ENCODE data around the gene CACNA2D1.

The CACNA2D1 gene

DNA sequence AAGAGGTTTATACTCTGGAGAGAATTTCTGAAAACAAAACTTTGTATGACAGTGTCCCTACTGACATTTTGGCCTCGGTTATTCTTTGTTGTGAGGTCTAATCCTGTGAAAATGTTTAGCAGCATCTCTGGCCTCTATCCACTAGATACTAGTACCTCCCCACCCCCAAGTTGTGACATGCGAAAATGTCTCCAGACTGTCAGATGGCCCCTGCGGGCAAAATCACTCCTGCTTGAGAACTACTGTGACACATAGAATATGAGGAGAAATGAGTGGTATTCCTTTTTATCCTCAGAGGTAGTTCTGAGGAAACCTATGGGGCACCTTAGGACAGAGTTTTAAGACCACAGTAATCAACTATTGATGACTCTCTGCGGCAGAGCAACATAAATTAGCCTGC is 358.5 kb downstream of the CACNA2D1 start:
- FAIRE-seq: no peak

DNA sequence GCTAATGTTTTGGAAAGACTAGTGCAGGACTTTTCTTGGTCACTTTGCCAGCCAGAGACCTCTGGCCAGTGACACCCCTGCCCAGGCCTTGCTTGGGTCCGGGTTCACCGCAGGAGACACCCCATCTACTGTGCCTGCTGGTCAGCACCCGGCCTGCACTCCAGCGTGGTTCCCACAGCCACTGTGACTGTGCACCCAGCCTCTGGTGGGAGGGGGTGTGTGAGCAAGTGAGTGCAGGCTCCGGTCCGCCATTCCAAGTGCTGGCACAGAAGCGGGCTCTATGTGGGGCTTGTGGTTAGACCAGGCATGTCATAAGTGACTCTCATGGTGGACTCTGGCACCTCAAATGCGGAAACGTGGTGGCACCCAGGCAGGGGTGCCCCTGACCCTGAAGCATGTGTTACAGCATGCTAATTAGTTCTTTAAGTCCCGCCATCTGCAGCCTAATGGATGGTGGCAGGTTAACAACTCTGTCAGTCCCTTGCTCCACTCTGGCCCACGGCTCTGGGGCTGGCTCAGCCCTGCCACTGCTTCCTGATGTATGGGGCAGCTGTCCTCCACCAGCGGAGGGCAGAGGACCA is 361.8 kb downstream of the CACNA2D1 start:
- FAIRE-seq: no peak

DNA sequence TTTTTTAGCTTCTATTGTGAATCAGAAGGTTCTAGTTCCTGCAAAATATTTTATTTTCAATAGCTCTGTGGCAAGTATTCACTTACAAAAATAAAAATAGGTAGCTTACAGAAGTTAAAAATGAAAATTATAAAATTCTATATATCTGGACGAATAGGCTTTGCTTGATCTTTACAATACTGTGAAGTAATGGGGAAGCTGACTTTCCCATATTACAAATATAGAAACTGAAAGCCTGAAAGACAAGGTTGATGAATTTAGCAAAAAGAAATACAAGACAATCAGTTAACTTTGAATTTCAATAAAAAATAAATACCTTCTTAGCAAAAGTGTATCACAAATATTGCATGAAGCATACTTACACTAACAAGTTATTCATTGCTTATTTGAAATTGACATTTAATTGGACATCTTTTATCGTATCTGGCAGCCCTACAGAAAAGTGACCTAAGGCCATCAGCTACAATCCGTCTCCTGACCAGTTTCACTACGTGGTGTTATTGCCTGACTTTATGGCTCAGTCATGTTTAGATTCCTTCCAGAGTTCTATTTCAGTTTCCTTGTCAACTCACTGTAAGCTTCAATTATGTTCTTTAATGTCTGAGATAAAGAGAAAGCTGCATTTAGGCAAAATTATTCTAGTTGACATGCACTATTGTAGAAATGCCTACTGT is 363.2 kb downstream of the CACNA2D1 start:
- FAIRE-seq: no peak

DNA sequence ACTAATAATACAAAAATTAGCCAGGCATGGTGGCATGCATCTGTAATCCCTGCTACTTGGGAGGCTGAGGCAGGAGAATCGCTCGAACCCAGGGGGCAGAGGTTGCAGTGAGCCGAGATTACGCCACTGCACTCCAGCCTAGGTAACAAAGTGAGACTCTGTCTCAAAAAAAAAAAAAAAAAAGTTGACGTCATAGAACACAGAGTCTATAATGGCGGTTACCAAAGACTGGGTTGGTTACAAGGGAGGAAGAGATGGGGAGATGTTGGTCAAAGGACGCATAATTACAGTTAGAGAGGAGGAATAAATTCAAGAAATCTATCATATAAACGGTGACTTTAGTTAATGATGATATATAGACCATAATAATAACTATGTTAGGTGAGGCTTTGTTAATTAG is 364.1 kb downstream of the CACNA2D1 start:
- no peak for FAIRE-seq

DNA sequence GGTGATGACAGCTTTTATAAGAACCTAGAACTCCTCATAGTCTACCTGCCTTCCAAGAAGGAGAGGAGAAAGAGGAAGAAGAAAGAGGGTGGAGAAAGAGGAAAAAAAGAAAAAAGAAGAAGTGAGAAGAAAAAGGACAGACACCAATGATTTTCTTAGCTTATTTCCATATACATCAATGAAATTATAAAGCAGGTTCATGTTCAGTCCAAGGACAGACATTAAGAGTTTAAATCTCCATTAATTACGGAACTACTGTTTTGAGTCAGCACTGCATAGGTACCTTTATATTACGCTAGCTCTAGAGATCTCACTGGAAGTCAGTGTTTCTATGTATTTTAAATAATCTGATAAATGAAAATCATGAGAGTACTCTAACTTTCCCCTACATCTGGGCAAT is 364.8 kb downstream of the CACNA2D1 start:
- no peak for FAIRE-seq

DNA sequence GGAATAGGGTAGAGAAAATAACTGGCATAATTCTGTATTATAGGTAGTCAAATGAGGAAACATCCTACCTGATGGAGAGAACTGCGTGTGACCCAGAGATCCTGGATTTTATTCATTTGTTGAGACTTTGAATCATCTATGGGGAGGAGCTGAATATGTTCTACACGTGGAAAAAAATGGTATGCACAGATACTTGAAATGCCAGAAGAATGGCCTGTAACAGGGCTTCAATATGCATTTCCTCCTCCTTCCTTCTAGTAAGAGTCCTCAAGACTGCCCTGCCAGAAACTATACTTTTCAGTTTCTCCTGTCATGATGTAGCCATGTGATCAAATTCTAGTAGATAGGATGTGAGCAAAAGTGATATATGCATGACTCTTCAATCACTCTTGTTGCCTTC is 372.1 kb downstream of the CACNA2D1 start:
- FAIRE-seq: no peak

DNA sequence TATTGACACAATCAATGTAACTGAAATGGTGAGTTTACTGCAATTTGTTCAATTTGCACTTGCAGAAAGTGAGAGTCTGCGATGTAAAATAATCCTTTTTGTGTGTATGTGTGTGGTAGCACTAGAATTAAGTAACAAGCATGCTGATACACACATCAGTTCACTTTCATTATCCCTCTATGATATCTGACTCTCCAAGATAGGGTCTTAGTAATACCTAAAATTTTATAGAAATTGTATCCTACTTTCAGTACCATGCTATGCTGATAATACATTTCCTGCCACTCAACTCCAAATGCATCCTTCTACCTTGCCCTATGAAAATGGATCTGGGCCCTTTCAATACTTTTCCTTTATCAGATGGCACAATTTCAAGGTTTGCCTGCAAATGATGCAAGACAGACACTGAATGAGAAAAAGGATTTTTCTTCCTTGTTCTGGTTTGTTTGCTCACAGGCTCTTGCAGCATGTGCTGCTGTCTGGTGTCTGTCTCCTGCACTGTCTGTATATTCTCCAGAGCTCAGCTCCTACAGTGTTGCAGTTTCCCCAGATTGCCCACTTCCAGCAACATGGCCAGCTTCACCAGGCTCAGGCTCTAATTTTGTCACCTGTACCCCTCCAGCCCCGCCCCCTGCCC is 375.8 kb downstream of the CACNA2D1 start:
- no peak for FAIRE-seq

DNA sequence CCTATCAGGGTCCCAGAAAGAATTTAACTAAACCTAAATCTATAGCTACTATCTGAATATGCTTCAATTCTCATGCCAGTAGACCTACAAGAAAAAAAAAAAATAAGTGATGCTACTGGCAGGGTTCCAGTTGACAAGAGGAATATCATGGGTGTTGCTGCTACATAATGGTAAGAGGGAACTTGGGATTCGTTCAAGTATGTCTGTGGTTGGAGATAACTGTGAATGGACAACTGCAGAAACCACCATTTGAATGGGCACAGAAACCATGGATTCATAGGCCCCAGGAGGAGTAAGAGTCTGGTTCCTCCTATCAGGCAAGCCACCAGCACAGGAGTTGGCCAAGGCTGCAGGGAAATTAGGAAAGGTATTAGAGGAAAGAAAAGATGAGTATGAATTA is 386.1 kb downstream of the CACNA2D1 start:
- no peak for FAIRE-seq

DNA sequence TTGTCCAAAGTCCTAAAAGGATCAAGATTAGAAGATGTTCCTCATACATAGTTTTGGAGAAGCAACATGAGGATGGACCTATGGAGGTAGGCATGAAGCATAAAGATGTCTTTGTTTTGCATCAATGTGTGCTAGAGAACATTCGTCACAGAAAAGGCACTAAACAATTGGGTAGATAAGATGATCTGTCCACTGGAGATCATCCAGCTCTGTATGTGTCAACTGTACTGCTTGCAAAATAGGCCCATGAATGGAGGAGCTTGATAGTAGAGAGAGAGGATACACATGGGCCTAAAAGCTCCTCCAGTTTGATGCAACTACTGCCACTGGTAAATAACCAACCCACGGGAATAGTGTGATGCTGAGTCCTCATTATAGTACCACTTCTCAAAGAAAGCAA is 387.3 kb downstream of the CACNA2D1 start:
- FAIRE-seq: no peak

DNA sequence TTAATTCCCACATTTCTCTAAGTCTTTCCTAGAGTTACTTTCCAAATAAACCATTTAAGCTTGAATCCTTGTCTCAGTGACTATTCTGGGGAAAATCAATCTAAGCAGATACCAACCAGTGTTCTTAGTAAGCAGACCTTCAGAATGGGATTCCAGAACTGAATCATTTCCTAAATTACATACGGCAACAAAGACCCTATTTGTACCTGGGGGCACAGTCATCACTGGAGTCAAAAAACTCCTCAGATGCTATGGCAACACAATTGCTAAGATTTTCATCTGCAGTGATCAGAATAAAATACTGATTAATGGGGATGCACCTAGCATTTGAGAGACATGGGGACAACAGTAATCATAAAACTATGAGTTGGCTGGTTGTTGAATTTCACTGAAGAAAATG is 389.0 kb downstream of the CACNA2D1 start:
- no peak for FAIRE-seq

DNA sequence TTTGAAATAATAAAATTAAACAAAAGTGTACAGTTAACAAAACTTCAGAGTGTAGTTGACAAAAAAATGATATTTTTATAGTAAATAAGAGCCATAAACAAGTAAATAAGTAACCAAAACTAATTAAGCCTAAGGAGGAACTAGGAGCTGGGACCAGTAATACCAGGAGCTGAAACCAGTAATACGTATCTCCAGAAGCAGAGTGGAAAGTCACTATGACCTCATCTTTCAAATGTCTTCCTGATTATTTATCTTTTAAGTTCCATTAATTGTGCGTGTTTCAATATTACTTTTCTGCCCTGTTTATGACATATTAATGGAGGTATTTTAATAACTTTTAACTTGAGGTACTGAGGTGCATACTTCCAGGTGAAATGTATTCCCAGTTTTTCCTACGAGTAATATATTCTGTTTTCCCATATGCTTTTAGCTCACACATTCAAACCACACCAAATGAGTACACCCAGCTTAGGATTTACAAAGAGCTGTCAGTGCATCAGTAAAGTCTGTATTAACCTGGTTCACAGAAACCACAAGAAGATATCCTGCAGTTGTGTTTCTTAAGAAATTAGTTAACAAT is 390.0 kb downstream of the CACNA2D1 start:
- FAIRE-seq: peak; percentile 66

DNA sequence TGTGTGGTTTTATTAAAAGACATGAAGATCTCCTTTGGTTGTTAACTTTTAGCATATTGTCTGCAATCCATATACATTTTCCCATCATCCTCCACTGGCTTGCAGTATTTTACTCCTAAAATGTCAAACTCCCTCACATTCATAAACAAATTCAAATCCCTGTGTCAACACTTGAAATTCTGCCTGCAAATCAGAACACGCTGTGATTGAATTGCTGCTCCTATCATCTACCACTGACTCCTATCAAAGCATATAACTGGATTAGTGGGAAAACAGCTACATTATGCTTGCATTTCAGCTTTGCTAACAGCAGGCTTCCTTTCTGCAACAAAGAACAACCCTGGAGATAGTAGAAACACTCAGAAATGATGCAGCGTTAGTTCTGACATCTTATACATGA is 392.0 kb downstream of the CACNA2D1 start:
- peak; percentile 100 for FAIRE-seq

DNA sequence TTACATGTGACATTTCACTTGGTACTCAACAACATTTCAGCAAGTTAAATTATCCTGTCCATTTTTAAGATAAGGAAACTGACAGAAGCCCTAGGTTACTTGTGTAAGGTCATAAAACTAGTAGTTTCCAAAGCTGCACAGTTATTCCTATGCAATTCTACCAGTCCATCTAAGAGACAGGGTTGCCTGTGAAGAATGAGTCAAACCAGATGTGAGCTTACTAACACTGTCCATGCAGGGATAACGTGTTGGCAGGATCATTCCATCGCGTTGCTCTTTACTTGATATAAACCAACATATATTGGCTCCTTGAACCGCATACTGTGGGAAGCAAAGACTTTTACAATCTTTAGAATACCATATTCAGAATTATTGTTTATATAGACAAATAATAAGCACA is 392.8 kb downstream of the CACNA2D1 start:
- FAIRE-seq: no peak

DNA sequence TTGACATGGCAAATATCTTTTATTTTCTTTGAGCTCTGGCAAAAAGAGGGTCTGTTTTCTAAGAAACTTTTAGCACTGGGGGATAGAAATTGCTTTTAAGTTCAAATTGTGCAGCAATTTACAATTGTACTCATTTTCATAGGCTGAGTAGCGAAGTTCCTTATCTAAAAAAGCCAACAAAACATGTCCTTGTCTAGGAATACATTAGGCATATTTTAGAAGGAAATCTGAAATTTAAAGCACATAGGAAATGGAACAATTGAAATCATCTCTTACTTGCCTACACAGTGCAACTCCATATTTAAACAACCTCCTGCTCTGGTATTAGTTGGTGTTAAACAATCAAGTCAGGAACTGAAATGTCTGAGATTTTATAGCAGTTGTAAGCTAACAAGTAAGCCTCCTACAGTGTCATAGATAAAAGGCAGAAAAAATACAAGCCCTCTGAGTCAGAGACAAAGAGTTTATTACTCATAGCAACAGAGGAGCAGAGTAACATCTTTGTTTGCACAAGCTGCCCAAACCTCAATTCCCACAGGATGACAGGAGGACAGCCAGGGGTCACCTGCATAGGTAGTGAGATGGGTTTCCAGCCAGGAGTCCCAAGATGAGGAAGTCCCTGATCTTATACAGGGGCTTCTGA is 393.6 kb downstream of the CACNA2D1 start:
- no peak for FAIRE-seq

DNA sequence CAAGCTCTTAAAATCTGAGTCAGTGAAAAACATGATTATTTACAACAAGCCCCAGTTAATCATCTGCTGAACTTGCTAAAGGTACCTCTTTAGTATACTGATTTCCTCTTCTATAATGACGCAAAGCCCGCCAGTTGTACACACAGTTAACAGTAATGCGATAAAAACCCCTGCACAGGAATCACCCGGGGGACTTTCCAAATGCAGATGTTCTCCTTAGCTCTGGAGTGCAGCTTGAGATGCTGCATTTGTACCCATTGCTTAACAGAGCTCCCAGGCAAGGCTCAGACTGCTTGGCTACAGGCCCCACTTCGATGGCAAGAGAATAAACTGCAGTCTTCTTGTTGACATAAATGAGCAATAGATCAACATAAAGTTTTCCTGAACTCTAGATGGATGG is 394.1 kb downstream of the CACNA2D1 start:
- no peak for FAIRE-seq

DNA sequence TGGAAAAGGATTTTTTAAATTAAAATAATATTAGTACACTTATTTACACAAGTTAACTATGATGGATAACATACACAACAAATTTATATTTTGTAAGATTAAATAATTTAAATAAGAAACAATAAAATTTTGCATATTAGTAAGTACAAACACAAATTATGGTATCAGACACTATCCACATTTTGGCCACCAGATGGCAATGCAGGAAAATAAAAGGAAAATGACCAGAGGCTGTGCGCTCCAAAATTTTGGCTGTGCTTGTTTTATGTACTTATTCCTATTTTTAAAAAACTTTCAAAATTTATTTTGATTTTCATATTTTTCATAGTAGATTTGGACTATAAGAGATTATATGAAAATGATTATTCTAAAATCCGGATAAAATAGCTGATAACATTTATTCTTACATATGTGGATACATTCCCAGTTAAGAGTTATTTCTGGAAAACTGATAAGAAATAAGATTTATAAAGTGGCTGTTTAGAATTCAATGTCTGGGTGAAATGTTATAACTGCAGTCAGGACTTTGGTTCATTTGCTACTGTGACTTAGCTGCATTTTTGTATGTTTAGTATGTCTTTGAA is 399.0 kb downstream of the CACNA2D1 start:
- FAIRE-seq: peak; percentile 99

DNA sequence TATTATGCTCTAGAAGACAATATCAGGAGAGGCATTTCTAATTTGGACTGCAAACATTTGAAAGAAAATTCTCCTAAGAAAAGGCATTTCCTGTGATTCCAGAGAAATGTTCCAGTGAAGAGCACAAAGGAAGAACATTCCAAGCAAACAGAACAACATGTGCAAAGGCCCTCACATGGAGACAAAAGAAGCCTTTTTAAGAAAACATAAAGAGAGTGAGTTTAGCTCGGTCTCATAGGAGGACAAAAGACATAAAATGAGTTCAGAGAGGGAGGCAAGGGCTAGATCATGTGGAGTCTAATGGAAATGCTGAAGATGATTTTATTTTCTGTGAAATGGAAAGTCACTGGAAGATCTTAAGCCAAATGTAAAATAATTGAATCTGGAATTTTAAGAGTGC is 404.0 kb downstream of the CACNA2D1 start:
- FAIRE-seq: no peak

DNA sequence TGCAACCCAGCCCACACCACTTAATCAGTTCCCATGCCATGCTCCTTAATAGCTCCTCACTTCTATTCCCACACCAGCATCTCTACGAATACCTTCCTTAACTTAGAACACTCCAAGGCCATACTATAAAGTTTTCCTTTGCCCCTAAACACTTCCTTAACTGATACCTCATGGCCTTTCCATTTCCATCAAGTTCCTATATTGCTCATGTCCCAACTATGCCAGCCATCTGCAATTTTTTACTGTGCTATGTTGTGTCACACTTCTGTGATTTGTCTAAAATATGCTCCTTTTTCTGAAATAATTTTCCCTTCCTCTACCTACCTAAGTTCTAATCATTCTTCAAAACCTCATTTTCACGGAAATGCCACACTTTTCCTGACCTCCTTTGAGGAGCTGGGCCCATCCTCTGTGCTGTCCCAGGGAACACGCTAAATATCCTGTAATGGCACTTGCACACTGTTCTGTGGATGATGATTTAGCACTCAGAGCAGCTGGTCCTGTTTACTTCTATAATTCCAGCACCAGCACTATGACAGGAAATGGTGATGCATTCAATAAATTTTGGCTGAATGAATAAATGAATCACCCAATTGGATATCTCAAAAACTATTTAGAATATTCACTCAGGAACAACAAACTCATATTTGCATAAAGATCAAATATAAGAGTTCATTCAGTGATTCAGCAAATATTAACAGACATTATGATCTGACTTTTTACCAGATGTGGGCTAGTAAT is 407.3 kb downstream of the CACNA2D1 start:
- FAIRE-seq: no peak

DNA sequence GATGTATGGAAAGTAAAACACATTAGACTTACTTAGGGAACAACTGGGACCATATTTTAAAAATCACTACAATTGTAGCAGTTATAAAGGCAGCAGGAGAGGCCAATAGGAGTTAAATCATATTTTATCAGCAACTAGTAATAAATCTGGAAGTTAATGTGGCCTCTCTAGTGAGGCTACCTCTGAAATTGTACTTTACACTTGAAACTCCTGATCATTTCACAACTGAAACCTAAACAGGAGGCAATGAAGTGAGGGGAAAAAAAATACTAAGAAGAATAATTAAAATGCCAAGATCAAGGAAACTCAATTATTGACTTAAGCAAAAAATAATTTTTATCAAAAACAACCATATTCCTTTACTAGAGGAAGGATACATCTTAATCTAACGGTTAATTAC is 408.1 kb downstream of the CACNA2D1 start:
- FAIRE-seq: peak; percentile 3

DNA sequence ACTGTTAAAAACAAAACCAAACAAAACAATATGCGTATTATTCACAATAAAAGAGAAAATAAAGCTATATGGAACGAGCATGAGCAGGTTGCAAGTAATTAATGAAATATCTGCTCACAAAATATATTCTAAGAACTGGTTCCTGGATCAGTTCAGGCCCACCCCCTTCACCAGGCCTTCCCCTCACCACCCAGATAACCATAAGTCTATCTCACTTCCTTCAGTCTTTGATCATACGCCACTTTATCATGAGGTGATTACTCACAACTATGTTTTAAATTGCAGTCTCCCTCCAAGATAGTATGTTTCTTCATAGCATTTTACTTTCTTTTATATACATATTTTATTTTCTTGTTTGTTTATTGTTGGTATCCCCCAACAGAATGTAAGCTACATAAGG is 410.7 kb downstream of the CACNA2D1 start:
- FAIRE-seq: no peak

DNA sequence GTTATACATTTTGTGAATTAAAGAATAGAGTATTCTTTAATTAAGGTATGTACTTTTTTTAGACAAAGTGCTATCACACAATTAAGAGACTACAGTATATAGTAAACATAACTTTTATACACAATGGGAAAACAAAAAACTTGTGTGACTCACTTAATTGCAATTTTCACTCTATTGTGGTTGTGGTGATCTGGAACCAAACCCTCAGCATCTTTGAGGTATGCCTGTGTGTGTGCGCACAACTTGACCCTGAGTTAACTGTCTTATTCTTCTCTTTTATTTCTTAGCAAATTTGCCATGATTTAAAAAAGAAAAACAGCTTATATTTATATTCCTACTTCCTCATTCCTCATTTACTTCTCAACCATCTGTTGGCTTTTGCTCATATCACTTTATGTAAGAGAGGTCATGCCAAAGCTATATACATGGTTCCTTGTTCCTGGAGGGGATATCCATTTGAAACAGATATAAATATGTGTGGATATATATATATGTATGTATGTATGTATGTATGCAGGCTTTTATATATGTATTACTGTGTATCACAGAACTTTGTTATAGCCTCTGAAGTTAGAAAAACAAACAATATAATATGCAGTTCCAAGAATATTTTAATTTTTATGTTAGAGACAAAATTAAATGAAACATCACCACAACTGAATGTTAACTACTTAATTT is 414.2 kb downstream of the CACNA2D1 start:
- FAIRE-seq: peak; percentile 3

DNA sequence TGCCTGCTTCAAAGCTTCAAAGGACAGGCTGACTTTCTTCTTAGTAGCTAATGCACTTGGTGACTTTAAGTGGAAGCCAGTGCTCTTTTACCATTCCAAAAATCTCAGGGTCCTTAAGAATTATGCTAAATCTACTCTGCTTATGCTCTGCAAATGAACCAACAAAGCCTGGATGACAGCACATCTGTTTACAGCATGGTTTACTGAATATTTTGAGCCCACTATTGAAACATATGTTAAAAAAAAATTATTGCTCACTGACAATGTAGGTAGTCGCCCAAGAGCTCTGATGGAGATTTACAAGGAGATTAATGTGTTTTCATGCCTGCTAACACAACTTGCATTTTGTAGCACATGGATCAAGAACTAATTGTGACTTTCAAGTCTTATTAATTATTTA is 415.5 kb downstream of the CACNA2D1 start:
- no peak for FAIRE-seq

Measured in TTC549 (cell line).